Small intestine (tissue), 7 donors: ENCODE data around the gene TARBP1. TPM values are rescaled to one million over a fixed set of nuclear protein-coding genes. Genes with fewer than 3 reads are reported as not detected.
A peak's percentile ranks its signal among the peaks of the same experiment; 100 is the strongest.
"Not testable (repeated sequence)": the region's sequence is repeated elsewhere in the genome, so short reads cannot be mapped to it uniquely, and the experiment has no call there.

Experiments used
- DNase-seq, 2 donors: peaks; one replicate each; pipeline versions ENCODE4 v3.0.0 to v3.0.0-alpha.2; 2013
- FAIRE-seq: peaks from 2 replicates; lab custom pipeline; 2012; peaks lifted over from hg19 to GRCh38; lab: Jason Lieb, UNC
- H3K27ac ChIP-seq, 3 donors: one replicate each; pipeline ENCODE4 v1.5.1; 2013; ENCODE audit warnings: low read length in 2 of 3, mild to moderate bottlenecking in 2 of 3, control low read depth in 1 of 3, inconsistent platforms in 1 of 3, low read depth in 1 of 3, moderate library complexity in 1 of 3
- H3K27me3 ChIP-seq, 3 donors: one replicate each; pipeline ENCODE4 v1.6.1; 2013; ENCODE audit warnings: low read length in 3 of 3, inconsistent platforms in 1 of 3; ENCODE audit not compliant: control insufficient read depth in 3 of 3, insufficient read depth in 3 of 3
- H3K36me3 ChIP-seq, 3 donors: one replicate each; pipeline ENCODE4 v1.6.1; 2013; ENCODE audit warnings: low read length in 3 of 3, inconsistent platforms in 1 of 3, low read depth in 1 of 3, mild to moderate bottlenecking in 1 of 3, moderate library complexity in 1 of 3; ENCODE audit not compliant: control insufficient read depth in 3 of 3, insufficient read depth in 2 of 3
- H3K4me1 ChIP-seq, 3 donors: one replicate each; pipeline ENCODE4 v1.6.1; 2013; ENCODE audit warnings: low read length in 2 of 3, inconsistent platforms in 1 of 3, low read depth in 1 of 3, mild to moderate bottlenecking in 1 of 3, moderate library complexity in 1 of 3; ENCODE audit not compliant: control insufficient read depth in 3 of 3, insufficient read depth in 2 of 3
- H3K4me3 ChIP-seq, 3 donors: one replicate each; pipeline ENCODE4 v1.5.1; 2013; ENCODE audit warnings: low read length in 3 of 3, control low read depth in 1 of 3, inconsistent platforms in 1 of 3, low read depth in 1 of 3, mild to moderate bottlenecking in 1 of 3, moderate library complexity in 1 of 3
- H3K9me3 ChIP-seq, 2 donors: one replicate each; pipeline ENCODE4 v1.6.1; 2013; ENCODE audit warnings: low read depth in 1 of 2, low read length in 1 of 2; ENCODE audit not compliant: control insufficient read depth in 2 of 2, insufficient read depth in 1 of 2
- WGBS, 3 donors: extraction: QIAGEN DNeasy Blood & Tissue Kit; methylation state at CpG; one replicate each; pipeline ENCODE4 v1.1.7; 2013; 5-methylcytosine and 5-hydroxymethylcytosine counted together
- polyA plus RNA-seq, 4 donors: library from polyadenylated mRNA; stranded (reverse) in 3 of 4; unstranded in 1 of 4; fragments of 200-250 nt in 3 of 4; fragments of 120-200 nt in 1 of 4; gene quantifications; one replicate each; pipeline versions ENCODE4 v1.2.1 to v1.2.3, GENCODE V29; 2013
- donor health status: healthy with polysubstance abuse.
- donor health status: control.
- donor health status: control.
- donor health status: Bipolar disorder and iron deficiency.
- donor health status: healthy.

The TARBP1 gene
- polyA plus RNA-seq, 4 donors, result 8.1 to 67.5 (median 19.4) TPM

DNA sequence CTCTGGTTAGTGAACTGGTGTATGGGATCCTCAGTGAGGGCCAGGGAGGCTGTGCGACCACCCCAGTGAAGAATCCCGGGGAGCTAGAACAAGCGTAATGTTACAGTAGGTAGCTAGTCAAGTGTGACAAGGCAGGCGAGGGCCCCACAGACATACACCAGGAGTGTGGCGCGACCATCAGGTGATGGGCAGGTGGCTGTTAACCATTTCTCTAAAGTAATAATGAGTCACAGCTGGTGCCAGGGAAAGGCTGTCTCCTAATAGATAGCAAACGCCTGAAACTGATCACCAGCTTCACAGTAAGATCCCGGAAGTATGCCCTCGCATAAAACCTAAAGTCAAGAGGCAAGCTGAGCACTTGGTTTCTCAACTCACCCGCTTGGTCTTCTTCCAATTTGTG is 40.5 kb upstream of the TARBP1 start:
- no peaks in the 10 kb centered on the region for H3K36me3 ChIP-seq
- H3K27me3 ChIP-seq, result no peaks in the 10 kb centered on the region
- WGBS, 3 donors, result 88 to 92% (median 89%) methylated on average over 10 of the region's 10 CpGs
- no peak overlapping the region for H3K27ac ChIP-seq
- no peak overlapping the region for H3K4me3 ChIP-seq
- FAIRE-seq (no peak), DNase-seq (no peak)
- peaks cover 4 to 16% (median 6%) of the 10 kb centered on the region in 3 donors for H3K4me1 ChIP-seq
- no peaks in the 10 kb centered on the region for H3K9me3 ChIP-seq

- H3K27me3 ChIP-seq, result no peaks in the 10 kb centered on the region
- peaks cover 4 to 14% (median 6%) of the 10 kb centered on the region in 3 donors for H3K4me1 ChIP-seq
- H3K36me3 ChIP-seq, result no peaks in the 10 kb centered on the region
- H3K4me3 ChIP-seq, result no peak overlapping the region
- H3K27ac ChIP-seq, result no peak overlapping the region
- FAIRE-seq, result no peak
- 89 to 97% (median 93%) methylated on average over 10 of the region's 10 CpGs for WGBS, 3 donors
- DNase-seq, result no peak
- H3K9me3 ChIP-seq, result no peaks in the 10 kb centered on the region
Measured at GRCh38 chr1:234518876-234519275, 39.9 kb upstream of the TARBP1 start.

- H3K27ac ChIP-seq, FAIRE-seq, H3K27me3 ChIP-seq, H3K36me3 ChIP-seq, H3K4me3 ChIP-seq, DNase-seq, H3K9me3 ChIP-seq: not testable (repeated sequence)
- peaks cover 2 to 11% (median 4%) of the 10 kb centered on the region in 3 donors for H3K4me1 ChIP-seq
- 69 to 86% (median 84%) methylated on average over 10 of the region's 10 CpGs for WGBS, 3 donors
Measured at GRCh38 chr1:234518086-234518485, 39.1 kb upstream of the TARBP1 start.

DNA sequence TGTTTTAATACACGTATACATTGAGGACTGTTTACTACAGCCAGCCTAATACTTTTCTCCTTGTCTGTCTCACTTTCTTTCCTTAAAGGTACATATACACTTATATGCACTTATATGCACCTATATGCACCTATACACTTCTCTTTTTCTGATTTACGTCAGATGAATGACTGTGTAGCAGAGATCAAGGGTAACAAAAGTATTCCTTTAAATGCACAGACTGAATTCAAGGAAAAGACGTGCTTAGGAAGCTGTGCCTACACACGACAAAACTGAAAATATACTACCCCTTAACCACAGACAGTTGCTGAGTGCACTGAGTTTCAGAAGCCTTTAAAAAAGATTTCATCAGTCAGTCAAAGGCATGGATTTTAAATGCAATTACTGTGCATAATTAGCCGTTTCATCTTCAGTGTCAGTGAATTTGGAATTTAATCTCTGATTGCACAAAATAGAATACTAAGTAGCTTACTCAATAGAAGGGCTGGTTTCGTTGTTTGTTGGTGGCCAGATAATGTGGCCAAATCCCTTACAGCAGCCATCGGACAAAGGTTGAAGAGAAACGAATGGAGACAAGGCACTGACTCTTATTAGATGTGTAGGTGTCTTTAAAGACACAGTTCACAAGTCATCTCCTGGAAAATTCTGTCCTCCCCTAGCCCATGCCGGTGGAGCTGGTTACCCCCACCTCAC is 38.3 kb upstream of the TARBP1 start:
- no peaks in the 10 kb centered on the region for H3K27me3 ChIP-seq
- H3K4me1 ChIP-seq, result peaks cover 2 to 4% (median 3%) of the 10 kb centered on the region in 3 donors
- FAIRE-seq (no peak), DNase-seq (no peak)
- peak overlapping the region in 2 of 3 donors; percentile 19 to 45 for H3K27ac ChIP-seq
- WGBS, 3 donors, result 55 to 68% (median 61%) methylated on average over 9 of the region's 9 CpGs
- no peaks in the 10 kb centered on the region for H3K9me3 ChIP-seq
- no peaks in the 10 kb centered on the region for H3K36me3 ChIP-seq
- no peak overlapping the region for H3K4me3 ChIP-seq

DNA sequence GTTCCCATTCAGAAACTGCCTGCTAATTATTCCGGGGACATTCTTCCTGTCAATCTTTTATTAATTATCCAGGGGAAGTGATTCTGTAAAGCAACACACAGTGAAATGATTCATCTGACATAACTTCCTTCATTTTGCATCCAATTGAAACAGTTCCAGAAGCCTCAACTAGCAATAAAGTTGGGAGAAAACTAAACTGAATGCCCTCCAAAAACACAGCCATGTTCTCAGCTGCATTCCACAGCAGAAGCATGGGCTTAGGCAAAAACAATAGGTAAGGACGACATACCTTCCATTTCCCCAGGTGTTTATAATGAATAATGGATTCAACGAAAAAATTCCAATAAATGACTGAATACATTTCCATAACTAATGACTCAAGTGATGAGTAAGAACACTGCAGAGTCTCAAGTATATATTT is 36.9 kb upstream of the TARBP1 start:
- Histone ChIP-seq H3K9me3 (no peaks in the 10 kb centered on the region), H3K36me3 (no peaks in the 10 kb centered on the region), H3K4me3 (no peak overlapping the region), H3K27me3 (no peaks in the 10 kb centered on the region), H3K27ac (no peak overlapping the region), H3K4me1 (peaks cover 0 to 4% (median 3%) of the 10 kb centered on the region in 3 donors)
- 43 to 53% (median 53%) methylated on average over 3 of the region's 3 CpGs for WGBS, 3 donors
- no peak for FAIRE-seq
- DNase-seq, result no peak

GRCh38 chr1:234515411-234515810 is 36.4 kb upstream of the TARBP1 start:
- Histone ChIP-seq H3K9me3 (no peaks in the 10 kb centered on the region), H3K27me3 (no peaks in the 10 kb centered on the region), H3K27ac (no peak overlapping the region), H3K36me3 (no peaks in the 10 kb centered on the region), H3K4me1 (peaks cover 0 to 4% (median 3%) of the 10 kb centered on the region in 3 donors), H3K4me3 (no peak overlapping the region)
- DNase-seq (no peak), FAIRE-seq (no peak)
- 73 to 75% (median 74%) methylated on average over 2 of the region's 2 CpGs for WGBS, 3 donors

DNA sequence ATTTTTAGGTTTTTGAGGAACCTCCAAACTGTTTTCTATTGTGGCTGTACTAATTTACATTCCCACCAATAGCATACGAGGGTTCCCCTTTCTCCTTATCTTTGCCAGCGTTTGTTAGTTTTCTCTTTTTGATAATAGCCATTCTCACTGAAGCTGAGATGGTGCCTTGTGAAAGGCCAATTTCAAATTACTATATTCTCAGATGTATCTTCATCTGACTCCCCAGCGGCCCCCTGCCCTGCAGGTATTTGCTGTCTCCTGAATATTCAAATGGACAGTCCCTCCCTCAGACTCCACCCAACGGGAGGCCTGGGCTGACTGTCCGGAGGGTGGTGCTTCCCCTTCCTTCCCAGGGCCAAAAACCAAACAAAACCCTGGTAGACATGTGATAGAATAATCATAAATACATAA is 33.5 kb upstream of the TARBP1 start:
- no peak for FAIRE-seq
- no peak overlapping the region for H3K4me3 ChIP-seq
- DNase-seq, result no peak
- peaks cover 0 to 3% (median 0%) of the 10 kb centered on the region in 3 donors for H3K4me1 ChIP-seq
- WGBS, 3 donors, result 63 to 67% (median 64%) methylated on average over 5 of the region's 5 CpGs
- no peaks in the 10 kb centered on the region for H3K9me3 ChIP-seq
- no peaks in the 10 kb centered on the region for H3K27me3 ChIP-seq
- no peak overlapping the region for H3K27ac ChIP-seq
- no peaks in the 10 kb centered on the region for H3K36me3 ChIP-seq

- H3K27me3 ChIP-seq, result no peaks in the 10 kb centered on the region
- no peak overlapping the region for H3K27ac ChIP-seq
- WGBS, 3 donors, result 42 to 65% (median 52%) methylated on average over 8 to 9 of the region's 9 CpGs
- no peak for FAIRE-seq
- H3K9me3 ChIP-seq, result no peaks in the 10 kb centered on the region
- H3K4me1 ChIP-seq, result no peaks in the 10 kb centered on the region
- DNase-seq, result no peak
- no peaks in the 10 kb centered on the region for H3K36me3 ChIP-seq
- H3K4me3 ChIP-seq, result no peak overlapping the region
Measured at GRCh38 chr1:234509457-234510328, 30.7 kb upstream of the TARBP1 start.
